Measurements from ENCODE around the gene FGF21.
"Not testable (repeated sequence)": the region's sequence is repeated elsewhere in the genome, so short reads cannot be mapped to it uniquely, and the experiment has no call there.

The FGF21 gene

GRCh38 chr19:48752496-48753365, 2.6 kb upstream of the FGF21 start, which contains the start of gene FUT1:
TSS of gene FUT1 (minus strand) at chr19:48752641. CDS start at chr19:48751281, 1,360 bp downstream.
- peak; percentile 23 for DNase-seq

DNA sequence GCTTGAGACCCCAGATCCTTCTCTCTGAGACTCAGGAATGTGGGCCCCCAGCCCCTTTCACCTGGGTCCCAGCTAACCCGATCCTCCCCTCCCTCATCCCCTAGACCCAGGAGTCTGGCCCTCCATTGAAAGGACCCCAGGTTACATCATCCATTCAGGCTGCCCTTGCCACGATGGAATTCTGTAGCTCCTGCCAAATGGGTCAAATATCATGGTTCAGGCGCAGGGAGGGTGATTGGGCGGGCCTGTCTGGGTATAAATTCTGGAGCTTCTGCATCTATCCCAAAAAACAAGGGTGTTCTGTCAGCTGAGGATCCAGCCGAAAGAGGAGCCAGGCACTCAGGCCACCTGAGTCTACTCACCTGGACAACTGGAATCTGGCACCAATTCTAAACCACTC, 463 bp downstream of the FGF21 start:
- DNase-seq: no peak

GRCh38 chr19:48756212-48756611, 888 bp downstream of the FGF21 start:
- no peak for DNase-seq

- DNase-seq: no peak
Observed at GRCh38 chr19:48756686-48757085, 1.4 kb downstream of the FGF21 start.

DNA sequence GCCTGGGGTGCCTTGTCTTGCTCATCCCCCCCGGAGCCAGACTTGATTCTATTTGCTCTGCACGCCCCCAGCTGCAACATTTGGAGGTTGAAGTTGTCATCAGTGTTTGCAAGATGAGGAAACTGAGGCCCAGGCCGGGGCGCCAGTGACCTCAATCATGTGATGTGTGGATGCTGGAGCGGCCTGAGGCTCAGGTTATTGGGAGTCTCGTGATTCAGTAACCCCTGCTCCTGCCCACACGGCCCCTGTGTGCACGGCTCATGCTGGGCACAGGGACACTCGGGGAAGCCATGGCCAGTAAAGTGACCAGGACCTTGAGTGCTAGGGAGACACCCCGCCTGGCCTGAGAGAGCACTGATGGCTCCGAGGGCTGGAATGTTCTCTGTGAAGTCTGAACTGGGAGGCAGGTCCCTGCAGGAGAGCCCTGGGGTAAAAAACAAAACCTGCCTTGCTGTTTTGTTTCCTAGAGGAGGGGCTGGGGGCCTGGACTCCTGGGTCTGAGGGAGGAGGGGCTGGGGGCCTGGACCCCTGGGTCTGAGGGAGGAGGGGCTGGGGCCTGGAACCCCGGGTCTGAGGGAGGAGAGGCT, 1.9 kb downstream of the FGF21 start:
- no peak for DNase-seq

DNA sequence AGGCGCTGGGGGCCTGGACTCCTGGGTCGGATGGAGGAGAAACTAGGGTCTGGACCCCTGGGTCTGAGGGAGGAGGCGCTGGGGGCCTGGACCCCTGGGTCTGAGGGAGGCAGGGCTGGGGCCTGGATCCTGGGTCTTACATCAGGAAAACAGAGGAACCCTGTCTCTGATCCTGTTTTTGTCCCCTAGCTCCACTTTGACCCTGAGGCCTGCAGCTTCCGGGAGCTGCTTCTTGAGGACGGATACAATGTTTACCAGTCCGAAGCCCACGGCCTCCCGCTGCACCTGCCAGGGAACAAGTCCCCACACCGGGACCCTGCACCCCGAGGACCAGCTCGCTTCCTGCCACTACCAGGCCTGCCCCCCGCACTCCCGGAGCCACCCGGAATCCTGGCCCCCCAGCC, 2.4 kb downstream of the FGF21 start:
- DNase-seq: no peak

DNA sequence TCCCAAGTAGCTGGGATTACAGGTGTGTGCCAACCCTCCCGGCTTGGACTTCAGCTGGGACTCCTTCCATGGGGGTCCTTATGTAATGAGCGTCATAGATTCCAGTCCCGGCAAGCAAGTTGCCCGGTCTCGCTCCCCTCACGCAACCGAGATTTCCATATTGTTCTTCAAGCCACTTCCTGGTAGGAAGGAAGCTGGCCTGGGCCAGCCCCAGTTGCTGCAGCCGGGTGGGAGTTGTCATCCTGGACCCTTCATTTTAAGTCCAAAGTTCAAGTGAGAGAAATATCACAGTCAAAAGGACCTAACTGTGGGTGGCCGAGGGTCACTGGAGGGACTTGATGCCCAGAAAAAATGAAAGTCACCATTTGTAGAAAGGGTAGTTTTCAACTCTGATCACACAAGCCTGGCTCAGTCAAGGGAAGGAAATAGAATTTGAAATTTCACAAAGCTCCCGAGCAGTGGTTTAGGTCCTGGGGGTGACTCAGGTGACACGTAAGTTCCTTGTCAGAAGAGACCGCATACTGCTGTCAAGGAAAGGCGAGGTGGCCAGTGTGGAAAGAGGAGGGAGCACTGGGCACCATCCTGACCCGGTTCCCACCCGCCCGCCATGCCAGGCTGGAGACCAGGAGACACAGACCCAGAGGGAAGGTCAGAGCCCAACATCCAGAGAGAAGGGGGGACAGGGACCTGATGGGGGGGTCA, 5.3 kb downstream of the FGF21 start:
- DNase-seq: no peak

DNA sequence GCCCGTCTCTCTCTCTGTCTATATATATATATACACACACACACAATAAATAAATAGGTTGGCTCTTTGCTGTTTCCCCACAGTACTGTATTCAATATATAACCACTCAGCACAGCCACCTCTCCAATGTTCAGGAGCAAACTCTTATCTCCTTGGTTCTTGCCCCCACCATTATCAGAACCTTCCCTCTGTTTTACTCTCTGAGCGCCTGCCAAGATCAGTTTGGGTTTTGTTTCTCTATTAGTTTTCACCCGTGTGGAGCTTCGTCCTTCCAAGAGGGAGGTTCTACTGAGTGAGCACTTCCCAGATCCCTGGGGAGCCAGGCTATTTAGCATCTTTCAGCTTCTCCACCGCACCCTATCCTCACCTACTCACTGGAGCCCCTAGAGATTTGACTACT, 10.5 kb downstream of the FGF21 start:
- not testable (repeated sequence) for DNase-seq

GRCh38 chr19:48768171-48768753, 12.9 kb downstream of the FGF21 start:
- DNase-seq: not testable (repeated sequence)

GRCh38 chr19:48768994-48769713, 13.8 kb downstream of the FGF21 start:
- DNase-seq: no peak

GRCh38 chr19:48770266-48770665, 14.9 kb downstream of the FGF21 start:
- DNase-seq: no peak

- DNase-seq: no peak
Observed at GRCh38 chr19:48770734-48771472, 15.6 kb downstream of the FGF21 start.

DNA sequence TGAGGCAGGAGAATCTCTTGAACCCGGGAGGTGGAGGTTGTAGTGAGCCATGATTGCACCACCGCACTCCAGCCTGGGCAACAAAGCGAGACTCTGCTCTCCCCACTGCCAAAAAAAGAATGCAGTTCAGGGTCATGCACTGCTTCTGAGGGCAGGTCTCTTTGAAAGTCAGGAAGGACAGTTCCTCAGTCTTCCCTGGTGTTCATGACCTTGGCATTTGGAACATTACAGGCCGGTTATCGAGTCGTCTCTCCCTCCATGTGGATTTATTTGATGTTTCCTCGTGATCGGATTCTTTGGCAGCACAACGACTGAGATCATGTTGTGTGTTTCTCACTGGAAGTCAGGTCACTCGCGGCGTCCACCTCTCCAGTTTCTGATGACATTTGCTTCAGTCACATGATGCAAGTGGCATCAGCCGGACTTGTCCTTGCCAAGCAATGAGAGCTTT, 17.2 kb downstream of the FGF21 start:
- DNase-seq: no peak

DNA sequence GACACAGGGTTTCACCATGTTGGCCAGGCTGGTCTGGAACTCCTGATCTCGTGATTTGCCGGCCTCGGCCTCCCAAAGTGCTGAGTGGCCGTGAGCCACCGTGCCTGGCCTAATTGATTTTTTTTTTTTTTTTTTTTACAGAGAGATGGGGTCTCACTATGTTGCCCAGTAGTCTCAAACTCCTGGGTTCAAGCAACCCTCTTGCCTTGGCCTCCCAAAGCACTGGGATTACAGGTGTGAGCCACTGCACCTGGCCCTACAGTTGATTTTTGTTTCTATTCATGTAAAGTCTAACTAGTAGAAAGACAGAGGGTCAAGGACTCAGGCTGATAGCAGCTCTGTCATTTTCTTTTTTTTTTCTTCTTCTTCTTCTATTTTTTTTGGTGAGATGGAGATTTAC, 21.8 kb downstream of the FGF21 start:
- DNase-seq: no peak

DNA sequence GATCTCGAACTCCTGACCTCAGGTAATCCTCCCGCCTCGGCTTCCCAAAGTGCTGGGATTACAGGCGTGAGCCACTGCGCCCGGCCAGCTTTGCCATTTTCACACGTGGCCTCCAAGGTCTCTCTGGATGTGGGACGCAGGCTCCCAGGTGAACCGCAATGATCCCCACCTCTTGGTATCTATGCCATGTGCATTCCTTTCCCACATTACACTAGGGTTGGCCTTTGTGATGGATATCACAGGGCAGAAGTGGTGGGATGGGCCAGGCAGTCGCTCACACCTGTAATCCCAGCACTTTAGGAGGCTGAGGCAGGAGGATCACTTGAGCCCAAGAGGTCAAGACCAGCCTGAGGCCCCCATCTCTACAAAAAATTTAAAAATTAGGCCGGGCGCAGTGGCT, 22.4 kb downstream of the FGF21 start:
- no peak for DNase-seq

DNA sequence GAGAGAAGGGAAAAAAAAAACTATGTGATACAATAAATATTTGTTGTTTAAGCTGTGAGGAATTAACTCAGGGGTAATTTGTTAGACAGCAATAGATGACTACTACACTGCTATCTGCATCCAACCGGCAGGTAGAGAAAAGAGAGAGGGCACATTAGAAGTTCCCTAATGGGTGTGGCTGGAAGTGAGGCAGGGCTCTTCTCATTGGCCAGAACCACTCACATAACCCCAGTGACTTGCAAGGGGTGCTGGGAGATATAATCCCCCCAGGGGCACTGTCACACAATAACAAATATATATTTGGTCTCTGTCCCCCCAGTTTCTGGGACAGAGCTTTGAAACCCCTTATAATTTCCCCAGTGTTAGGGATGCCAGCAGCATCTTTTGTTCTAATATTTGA, 24.3 kb downstream of the FGF21 start:
- DNase-seq: no peak

DNA sequence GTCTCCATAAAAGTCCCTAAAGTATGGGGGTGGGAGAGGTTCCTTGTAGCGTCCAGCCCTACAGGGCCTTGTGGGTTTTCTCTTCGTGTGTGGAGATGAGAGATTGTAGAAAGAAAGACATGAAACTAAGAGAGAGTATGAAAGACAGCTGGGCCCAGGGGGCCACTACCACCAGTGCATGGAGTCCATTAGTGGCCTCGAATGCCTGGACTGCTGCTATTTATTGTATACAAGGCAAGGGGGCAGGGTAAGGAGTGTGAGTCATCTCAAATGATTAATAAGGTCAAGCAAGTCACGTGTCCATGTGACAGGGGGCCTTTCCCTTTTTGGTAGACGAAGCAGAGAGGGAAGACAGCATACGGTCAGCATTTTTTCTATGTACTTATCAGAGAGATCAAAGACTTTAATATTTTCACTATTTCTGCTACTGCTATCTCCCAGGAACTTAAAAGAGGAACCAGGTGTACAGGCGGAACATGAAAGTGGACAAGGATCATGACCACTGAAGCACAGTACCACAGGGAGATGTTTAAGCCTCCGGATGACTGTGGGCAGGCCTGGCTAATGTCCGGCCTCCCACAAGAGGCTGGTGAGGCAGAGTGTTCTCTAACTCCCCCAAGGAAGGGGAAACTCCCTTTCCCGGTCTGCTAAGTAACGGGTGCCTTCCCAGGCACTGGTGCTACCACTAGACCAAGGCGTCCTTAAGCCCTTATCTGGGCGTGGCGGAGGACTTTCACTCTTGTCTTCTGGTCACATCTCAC, 25.5 kb downstream of the FGF21 start:
- peak; percentile 55 for DNase-seq

GRCh38 chr19:48784527-48784926, 29.2 kb downstream of the FGF21 start:
- DNase-seq: no peak

DNA sequence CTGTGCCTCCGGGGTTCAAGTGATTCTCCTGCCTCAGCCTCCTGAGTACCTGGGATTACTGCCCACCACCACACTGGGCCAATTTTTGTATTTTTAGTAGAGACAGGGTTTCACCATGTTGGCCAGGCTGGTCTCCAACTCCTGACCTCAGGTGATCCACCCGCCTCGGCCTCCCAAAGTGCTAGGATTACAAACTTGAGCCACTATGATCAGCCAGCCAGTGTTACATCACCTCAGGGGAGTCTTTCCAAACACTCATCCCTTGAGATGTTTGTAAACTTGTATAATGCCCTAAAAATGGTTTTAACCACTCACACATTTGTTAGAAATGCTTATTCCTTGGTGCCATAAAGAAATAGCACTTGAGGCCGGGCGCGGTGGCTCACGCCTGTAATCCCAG, 31.1 kb downstream of the FGF21 start:
- not testable (repeated sequence) for DNase-seq

DNA sequence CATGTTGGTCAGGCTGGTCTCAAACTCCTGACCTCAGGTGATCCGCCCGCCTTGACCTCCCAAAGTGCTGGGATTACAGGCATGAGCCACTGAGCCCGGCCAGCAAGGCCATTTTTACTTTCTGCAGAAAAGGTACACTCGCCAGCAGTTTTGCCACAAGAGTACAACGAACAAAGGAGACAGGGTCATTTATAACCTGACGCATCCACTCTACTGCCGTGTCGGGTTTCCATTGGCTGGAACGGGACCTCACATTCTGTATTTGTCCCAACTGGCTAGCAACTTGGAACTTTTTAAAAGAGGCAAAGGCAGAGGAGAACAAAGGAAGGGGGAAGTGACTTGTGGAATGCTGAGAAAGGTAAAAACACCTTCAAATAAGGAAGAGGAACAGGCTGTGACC, 32.0 kb downstream of the FGF21 start:
- not testable (repeated sequence) for DNase-seq

DNA sequence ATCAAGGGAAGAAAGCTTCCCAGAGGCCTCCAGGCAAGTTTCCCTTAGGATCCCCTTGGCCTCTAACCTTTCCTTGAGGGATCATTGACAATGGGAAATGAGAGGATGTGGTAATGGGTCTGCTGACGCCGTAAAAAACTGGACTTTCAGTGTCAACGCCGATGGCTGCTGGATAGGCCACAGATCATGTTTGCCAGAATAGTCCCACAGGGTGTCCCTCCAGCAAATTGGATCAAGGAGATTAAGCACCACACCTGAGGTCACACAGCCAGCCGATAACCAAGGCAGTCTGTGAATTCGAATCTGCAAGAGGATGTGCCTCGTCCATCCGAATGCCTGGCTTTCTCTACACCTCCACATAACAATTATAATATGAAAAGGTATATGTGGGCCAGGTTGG, 37.9 kb downstream of the FGF21 start:
- DNase-seq: no peak
